Glomerular visceral epithelial cell (primary cell): Measurements from ENCODE around the gene OSBPL2.

Source experiments
- DNase-seq: peaks from one replicate; pipeline ENCODE4 v3.0.0-alpha.2; 2016; ENCODE audit errors: extremely low spot score

OSBPL2 gene

GRCh38 chr20:62285151-62285550 lies 46.8 kb downstream of the OSBPL2 start:
- DNase-seq, result no peak

GRCh38 chr20:62285722-62286121 lies 47.4 kb downstream of the OSBPL2 start:
- no peak for DNase-seq

DNA sequence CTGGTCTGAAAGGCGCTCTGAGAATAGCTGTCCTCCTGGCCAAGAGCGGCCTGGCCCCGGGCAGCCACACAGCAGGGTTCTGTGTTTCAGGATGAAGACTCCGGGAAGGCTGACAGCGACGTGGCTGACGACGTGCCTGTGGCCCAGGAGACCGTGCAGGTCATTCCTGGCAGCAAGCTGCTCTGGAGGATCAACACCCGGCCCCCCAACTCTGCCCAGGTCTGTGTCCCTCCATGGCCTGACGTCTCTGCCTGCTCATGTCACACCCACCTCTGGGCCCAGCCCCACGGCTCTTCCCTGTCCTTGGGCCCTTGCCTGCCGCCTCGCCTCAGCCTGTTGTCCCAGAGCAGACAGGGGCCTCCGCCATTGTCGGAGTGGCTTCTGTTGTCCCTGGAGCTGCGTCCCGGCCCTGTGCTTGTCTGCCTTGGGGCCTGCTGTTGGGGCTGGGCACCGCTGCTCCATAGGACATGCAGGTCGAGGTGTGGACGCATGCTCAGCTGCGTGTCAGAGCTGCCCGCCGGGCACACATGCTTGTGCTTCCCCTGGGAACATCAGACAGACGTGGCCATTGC lies 48.3 kb downstream of the OSBPL2 start:
- DNase-seq, result no peak

- no peak for DNase-seq
Observed at GRCh38 chr20:62287129-62287528, 48.8 kb downstream of the OSBPL2 start.

DNA sequence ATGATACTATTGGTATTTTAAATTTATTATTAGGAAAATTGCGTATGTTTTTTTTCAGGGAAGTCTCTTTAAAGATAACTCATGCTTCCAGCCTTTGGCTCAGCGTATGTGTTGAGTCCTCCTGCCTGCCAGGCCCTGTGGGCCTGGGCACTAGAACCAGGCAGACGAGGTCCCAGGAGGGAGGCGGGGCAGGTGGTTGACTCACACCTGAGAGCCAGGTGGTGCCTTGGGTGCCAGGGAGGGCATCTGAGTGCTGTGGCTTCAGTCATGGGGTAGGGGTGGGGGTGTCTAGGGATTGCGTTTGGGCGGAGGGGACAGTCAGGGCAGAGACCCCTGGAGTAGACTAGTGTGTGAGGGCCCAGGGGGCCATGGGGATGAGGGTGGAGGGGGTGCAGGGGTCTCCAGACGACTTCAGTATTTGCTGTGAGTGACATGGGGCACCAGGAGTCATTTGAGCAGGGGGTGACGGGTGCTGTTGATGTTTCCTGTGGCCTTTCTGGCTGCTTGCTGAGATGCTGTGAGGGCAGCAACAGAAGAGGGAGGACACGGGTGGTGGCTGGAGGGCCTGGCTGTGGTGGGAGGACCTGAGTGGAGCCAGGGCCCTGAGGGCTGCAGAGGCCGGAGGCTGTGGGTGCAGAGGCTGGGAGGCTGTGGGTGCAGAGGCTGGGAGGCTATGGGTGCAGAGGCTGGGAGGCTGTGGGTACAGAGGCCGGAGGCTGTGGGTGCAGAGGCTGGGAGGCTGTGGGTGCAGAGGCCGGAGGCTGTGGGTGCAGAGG lies 49.6 kb downstream of the OSBPL2 start:
- no peak for DNase-seq

DNA sequence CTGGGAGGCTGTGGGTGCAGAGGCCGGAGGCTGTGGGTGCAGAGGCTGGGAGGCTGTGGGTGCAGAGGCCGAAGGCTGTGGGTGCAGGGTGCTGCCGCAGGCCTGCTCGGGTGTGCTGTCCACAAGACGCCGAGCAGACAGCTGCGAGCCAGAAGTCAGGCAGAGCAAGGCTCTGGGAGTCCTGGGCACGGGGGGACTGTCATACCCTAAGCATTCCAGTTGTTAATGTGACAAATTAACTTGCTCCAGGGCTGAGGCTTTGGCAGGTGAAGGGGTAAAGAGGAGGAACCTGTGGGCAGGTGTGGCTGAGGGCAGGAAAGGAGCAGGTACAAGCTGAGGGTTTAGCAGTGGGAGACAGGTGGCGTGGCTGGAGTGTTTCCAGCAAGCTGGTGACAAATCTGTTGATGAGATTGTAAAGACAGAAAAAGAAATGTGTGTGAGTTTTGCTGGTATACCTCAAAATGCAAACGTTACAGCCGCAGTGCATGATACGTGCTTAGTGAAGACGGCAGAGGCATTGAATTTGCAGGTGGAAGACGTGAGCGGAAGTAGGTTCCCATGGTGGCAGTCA lies 50.3 kb downstream of the OSBPL2 start:
- no peak for DNase-seq

DNA sequence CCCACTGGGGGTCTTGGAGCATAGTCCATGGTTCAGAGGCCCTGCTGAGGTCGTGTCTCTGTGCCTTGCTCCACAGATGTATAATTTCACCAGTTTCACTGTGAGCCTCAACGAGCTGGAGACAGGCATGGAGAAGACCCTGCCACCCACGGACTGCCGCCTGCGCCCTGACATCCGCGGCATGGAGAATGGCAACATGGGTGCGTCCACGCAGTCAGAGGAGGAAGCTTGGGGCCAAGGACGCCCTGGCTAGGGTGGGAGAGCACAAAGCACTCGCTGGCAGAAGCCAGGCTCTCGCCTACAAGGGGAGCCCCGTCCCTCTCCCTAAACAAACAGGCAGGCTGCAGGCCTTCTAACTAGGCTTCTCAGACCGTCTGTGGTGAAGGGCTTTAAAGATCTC lies 50.8 kb downstream of the OSBPL2 start:
- DNase-seq, result no peak

GRCh38 chr20:62289898-62290297 lies 51.6 kb downstream of the OSBPL2 start:
- no peak for DNase-seq

- no peak for DNase-seq
Observed at GRCh38 chr20:62291251-62292066, 53.1 kb downstream of the OSBPL2 start.

DNA sequence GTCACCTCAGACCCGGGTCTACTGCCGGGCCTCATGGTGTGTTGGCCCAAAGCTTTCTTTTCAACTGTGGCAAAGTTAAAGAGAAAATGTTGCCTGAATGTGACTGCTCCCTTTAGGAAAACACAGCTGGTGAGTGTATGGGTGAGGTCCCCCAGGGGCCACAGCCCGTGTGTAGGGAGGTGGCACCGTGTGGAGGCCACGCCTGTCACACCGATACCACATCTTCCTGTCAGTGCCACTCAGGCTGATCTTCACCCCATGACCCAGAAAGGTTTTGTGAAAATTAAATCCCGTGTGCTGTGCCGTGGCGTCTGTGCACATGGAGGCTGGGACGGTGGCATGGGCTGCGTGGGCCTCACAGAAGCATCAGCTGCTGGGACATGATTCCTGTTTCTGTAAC lies 53.8 kb downstream of the OSBPL2 start:
- no peak for DNase-seq

DNA sequence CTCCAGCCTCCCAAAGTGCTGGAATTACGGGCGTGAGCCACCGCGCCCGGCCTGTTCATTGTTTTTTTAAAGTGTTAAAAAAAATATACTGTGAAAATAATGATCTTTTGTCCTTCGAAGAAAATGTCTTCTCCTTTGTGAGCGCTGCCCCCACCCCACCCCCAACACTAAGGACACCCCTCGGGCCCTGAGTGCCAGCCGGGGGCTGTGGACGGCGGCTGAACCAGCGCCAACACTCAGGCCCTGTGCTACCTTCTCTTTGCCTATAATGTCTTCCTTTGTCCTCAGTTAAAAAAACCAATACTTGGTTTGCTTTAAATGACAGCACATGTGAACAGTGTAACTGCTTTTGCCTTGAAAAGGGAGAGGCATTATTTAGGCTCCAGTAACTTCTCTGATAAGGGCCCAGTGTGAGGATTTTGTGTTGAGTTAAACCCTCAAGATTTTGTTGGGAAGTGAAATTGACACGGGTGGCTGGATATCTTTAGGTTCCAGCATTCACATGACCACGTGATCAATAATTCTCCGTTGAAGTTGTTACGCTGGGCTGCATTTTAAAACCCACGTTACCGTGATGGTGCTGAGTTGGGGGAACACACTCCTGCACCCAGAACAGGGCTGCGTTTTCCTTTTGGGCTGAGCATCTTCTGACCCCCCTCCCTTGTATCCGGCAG lies 54.9 kb downstream of the OSBPL2 start:
- DNase-seq, result no peak

- no peak for DNase-seq
Observed at GRCh38 chr20:62293946-62294345, 55.6 kb downstream of the OSBPL2 start.

DNA sequence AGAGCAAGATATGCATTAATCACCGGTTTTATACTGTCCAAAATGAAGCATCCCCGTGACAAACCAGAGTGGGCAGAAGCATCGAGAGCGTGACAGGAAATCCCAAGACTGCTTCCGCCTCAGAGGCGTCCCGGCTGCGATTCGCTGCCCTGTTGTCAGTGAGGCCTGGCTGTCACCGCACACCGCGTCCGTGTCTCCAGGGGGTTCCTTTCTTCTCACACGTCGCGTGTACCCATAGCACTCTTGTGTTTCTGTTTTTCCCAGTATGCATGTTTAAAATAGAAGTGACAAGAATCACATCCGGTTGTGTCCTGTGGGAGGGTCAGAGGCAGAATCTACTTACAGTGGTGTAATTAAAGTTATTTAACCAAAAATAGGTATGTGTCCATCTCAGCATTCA lies 56.2 kb downstream of the OSBPL2 start:
- no peak for DNase-seq

- no peak for DNase-seq
Observed at GRCh38 chr20:62296724-62297448, 58.6 kb downstream of the OSBPL2 start.

DNA sequence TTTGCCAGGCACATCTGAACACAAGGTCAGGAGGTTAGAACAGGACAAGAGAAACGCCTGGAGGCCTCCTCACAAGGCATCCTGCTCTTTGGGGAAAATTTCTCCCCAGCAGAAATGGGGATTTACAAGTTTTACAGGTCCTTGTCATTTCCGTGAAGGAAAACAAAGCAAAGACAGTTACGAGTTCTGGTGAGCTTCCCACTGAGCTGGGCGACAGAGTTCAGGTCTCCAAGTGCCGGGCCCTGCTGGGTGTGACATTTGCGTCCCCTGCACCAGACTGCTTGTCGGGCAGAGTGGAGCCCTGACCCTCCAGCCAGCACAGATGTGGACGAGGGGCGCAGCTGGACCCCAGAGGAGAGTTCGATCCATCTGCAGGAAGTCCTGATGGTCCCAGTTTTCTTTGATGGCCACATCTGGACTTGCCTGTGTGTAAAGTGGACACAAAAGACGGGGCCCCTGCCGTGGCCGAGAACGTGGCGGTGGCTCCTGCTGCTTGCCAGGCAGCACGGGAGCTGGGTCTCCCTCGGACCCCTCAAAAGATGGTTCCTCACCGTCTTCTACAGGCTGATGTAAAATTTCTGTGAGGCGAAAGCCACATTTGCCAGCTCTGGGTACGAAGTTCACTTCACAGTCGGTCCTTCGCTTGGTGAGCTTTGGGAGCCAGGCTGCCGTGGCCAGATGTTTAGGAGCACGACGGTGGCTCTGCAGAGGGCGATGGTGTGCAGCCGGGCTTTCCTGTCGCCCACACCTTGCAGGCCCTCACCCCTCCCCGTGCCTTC lies 59.3 kb downstream of the OSBPL2 start:
- no peak for DNase-seq

DNA sequence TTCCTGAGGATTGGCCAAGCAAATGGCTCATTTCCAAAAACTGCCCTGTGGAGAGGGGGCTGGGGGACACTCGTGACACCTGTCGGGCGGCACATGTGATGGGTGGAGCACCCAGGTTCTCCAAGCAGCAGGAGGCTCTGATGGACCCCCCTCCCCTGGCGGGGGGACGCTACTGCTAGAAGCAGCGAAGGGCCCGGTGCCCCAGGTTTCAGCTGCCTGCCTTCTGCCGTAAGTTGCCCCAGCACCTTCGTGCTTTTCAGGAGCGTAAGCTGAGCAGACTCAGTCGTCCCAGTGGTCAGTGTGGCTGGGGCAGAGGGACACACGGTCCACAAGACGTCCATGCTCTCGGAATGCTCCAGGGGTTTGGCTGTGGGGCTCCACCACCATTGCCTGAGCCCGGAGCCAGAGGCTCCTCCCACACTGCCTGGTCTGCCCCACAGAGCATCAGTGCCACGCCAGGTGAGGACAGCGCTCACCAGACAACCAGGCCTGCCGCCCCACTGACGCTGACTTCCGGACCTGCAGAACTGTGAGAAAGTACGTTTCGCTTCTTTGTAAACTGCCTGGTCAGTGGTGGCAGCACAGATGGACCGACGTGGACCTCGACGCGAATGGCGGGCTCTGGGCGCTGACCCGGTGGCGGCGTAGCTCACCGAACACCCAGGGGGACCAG lies 60.4 kb downstream of the OSBPL2 start:
- DNase-seq, result no peak

- no peak for DNase-seq
Observed at GRCh38 chr20:62299666-62300236, 61.4 kb downstream of the OSBPL2 start.

- DNase-seq, result no peak
Observed at GRCh38 chr20:62300319-62300718, 62.0 kb downstream of the OSBPL2 start.

GRCh38 chr20:62301111-62301668 lies 62.9 kb downstream of the OSBPL2 start:
- no peak for DNase-seq
